ENCODE results near the gene HSPA1L. TPM values are rescaled to one million over a fixed set of nuclear protein-coding genes. Genes with fewer than 3 reads are reported as not detected.
A peak's percentile ranks its signal among the peaks of the same experiment; 100 is the strongest.

The HSPA1L gene
- total and polyA plus RNA-seq, 2 donors (not counting 1 experiment from before 2014, with no cell fraction given): 0.74 to 3.1 TPM

DNA sequence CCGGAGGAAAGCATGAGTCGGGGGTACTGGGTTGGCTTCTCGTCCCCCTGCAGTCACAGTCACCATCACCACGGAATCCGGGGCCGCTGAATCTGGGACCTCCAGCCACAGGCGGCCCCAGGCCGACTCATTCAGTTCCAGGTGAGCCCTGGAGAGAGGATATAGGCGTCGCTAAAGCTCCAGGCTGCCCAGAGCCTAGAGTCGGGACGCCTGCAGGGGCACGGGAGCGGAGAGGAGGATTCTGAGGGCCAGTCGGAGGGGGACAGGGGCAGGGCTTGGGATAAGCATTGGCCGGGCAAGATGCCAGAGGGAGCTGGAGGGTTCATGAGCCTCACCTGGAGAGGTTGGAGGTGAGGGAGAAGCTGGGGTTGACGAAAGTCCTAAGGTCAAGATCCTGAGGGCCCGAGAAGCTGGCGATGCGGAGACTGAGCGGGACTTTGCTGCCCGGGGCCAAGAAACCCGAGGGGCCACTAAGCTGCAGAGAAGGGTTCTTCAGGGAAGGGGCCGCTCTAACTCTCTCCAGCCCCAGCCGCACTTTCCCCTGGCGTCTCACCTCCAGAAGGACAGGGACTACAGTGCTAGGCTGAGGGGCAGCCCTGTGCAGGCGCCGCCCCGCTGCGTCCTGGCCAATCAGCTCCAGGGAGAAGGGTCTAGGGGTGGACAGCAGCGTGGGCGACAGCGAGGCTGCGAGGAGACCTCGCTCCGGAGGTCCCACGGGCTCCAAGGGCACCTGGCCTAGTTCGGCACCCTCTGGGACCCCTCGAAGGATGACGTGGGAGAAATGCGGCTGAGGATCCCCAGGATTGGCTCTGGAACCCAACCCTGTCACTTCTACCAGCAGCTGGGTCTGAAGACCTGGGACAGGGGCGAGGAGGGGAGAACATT is 48.9 kb downstream of the HSPA1L start:
- Histone ChIP-seq H3K27me3 (ENCODE audit: control insufficient read depth, insufficient read depth, low read length) (no peaks in the 10 kb centered on the region), H3K79me2 (ENCODE audit: control insufficient read depth, insufficient read depth, low read length) (no peaks in the 10 kb centered on the region), H3K4me1 (ENCODE audit: control insufficient read depth, extremely low read depth, insufficient read depth, low read length) (peaks cover 4% of the 10 kb centered on the region), H3K36me3 (ENCODE audit: control insufficient read depth, insufficient read depth, low read length) (no peaks in the 10 kb centered on the region), H3K4me2 (ENCODE audit: extremely low read depth, insufficient read depth, low read length) (peak overlapping the region; percentile 73), H2AFZ (ENCODE audit: low read length) (peak overlapping the region; percentile 76), H3K4me3 (replicated peaks in 1 of 4; ENCODE audit: control extremely low read depth in 1 of 4, insufficient read depth in 1 of 4, low read depth in 3 of 4, low read length in 4 of 4) (peak overlapping the region in 3 of 4 experiments; percentile 6 to 36 (median 28)), H3K27ac (ENCODE audit: insufficient read depth, low read length) (no peak overlapping the region), H4K20me1 (ENCODE audit: control insufficient read depth, extremely low read depth, insufficient read depth, low read length) (no peaks in the 10 kb centered on the region), H3K9ac (ENCODE audit: insufficient read depth, low read length) (no peak overlapping the region), H3K9me3 (ENCODE audit: control insufficient read depth, insufficient read depth, low read depth, low read length) (no peaks in the 10 kb centered on the region)
- DNase-seq (ENCODE audit: low read depth in 2 of 2): no peak
- TF ChIP-seq EZH2 (IDR thresholded peaks at IDR 0.05; ENCODE audit: low read length, missing control alignments): no peak
- TF ChIP-seq, protein P1, sequence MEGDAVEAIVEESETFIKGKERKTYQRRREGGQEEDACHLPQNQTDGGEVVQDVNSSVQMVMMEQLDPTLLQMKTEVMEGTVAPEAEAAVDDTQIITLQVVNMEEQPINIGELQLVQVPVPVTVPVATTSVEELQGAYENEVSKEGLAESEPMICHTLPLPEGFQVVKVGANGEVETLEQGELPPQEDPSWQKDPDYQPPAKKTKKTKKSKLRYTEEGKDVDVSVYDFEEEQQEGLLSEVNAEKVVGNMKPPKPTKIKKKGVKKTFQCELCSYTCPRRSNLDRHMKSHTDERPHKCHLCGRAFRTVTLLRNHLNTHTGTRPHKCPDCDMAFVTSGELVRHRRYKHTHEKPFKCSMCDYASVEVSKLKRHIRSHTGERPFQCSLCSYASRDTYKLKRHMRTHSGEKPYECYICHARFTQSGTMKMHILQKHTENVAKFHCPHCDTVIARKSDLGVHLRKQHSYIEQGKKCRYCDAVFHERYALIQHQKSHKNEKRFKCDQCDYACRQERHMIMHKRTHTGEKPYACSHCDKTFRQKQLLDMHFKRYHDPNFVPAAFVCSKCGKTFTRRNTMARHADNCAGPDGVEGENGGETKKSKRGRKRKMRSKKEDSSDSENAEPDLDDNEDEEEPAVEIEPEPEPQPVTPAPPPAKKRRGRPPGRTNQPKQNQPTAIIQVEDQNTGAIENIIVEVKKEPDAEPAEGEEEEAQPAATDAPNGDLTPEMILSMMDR (conservative IDR thresholded peaks at IDR 0.05 in 1 of 2, IDR thresholded peaks at IDR 0.05 in 1 of 2; ENCODE audit: low read depth in 1 of 2, low read length in 2 of 2): no peak

DNA sequence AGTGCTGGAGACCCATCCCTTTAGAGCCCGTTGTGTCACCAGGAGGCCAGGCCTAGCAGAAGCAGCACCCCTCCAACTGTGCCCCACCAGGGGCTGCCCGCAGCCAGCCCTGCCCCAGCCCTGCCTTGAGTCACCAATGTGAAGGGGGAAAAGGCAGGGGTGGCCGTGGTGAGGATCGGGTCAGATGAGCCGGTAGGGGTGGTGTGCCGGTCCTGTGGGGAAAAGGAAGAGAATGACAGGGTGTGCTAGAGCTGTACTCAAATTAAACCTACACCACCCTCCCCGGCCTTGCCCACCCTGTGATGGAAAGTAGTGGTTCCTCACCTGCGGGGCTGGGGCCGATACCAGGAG is 49.5 kb downstream of the HSPA1L start:
- H3K4me2 ChIP-seq (ENCODE audit: extremely low read depth, insufficient read depth, low read length): no peak overlapping the region
- no peak overlapping the region for H2AFZ ChIP-seq (ENCODE audit: low read length)
- no peaks in the 10 kb centered on the region for H3K9me3 ChIP-seq (ENCODE audit: control insufficient read depth, insufficient read depth, low read depth, low read length)
- H3K4me1 ChIP-seq (ENCODE audit: control insufficient read depth, extremely low read depth, insufficient read depth, low read length): peaks cover 4% of the 10 kb centered on the region
- H4K20me1 ChIP-seq (ENCODE audit: control insufficient read depth, extremely low read depth, insufficient read depth, low read length): no peaks in the 10 kb centered on the region
- no peak overlapping the region for H3K4me3 ChIP-seq (replicated peaks in 1 of 4; ENCODE audit: control extremely low read depth in 1 of 4, insufficient read depth in 1 of 4, low read depth in 3 of 4, low read length in 4 of 4)
- H3K27me3 ChIP-seq (ENCODE audit: control insufficient read depth, insufficient read depth, low read length): no peaks in the 10 kb centered on the region
- DNase-seq (ENCODE audit: low read depth in 2 of 2): no peak
- no peaks in the 10 kb centered on the region for H3K79me2 ChIP-seq (ENCODE audit: control insufficient read depth, insufficient read depth, low read length)
- no peak for TF ChIP-seq EZH2 (IDR thresholded peaks at IDR 0.05; ENCODE audit: low read length, missing control alignments)
- TF ChIP-seq, protein P1 (conservative IDR thresholded peaks at IDR 0.05 in 1 of 2, IDR thresholded peaks at IDR 0.05 in 1 of 2; ENCODE audit: low read depth in 1 of 2, low read length in 2 of 2): no peak
- no peak overlapping the region for H3K27ac ChIP-seq (ENCODE audit: insufficient read depth, low read length)
- no peak overlapping the region for H3K9ac ChIP-seq (ENCODE audit: insufficient read depth, low read length)
- H3K36me3 ChIP-seq (ENCODE audit: control insufficient read depth, insufficient read depth, low read length): peaks cover 1% of the 10 kb centered on the region

DNA sequence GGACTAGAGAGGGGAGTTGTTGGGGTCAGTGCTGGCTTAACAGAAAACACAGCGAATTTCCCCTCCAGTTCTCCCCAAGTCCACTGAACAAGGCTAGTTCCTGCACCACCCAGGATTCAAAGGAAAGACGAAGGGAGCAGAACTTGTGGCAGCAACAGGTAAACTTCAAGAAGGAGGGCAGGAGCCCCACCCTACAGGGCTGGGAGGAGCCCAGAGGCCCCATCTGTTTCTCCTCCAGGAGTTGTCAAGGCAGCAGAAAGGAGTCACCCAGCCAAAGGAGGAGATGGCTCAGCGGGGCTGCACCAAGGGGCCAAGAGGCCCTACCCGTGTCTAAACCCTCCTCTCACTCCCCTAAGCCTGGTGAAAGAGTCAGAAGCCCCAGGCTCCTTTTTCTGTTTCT is 50.9 kb downstream of the HSPA1L start:
- no peak for DNase-seq (ENCODE audit: low read depth in 2 of 2)
- Histone ChIP-seq H3K27me3 (ENCODE audit: control insufficient read depth, insufficient read depth, low read length) (no peaks in the 10 kb centered on the region), H3K27ac (ENCODE audit: insufficient read depth, low read length) (no peak overlapping the region), H3K9me3 (ENCODE audit: control insufficient read depth, insufficient read depth, low read depth, low read length) (no peaks in the 10 kb centered on the region), H3K4me3 (replicated peaks in 1 of 4; ENCODE audit: control extremely low read depth in 1 of 4, insufficient read depth in 1 of 4, low read depth in 3 of 4, low read length in 4 of 4) (no peak overlapping the region), H3K36me3 (ENCODE audit: control insufficient read depth, insufficient read depth, low read length) (peaks cover 4% of the 10 kb centered on the region), H3K4me2 (ENCODE audit: extremely low read depth, insufficient read depth, low read length) (no peak overlapping the region), H3K9ac (ENCODE audit: insufficient read depth, low read length) (no peak overlapping the region), H3K4me1 (ENCODE audit: control insufficient read depth, extremely low read depth, insufficient read depth, low read length) (peaks cover 4% of the 10 kb centered on the region), H2AFZ (ENCODE audit: low read length) (no peak overlapping the region), H4K20me1 (ENCODE audit: control insufficient read depth, extremely low read depth, insufficient read depth, low read length) (no peaks in the 10 kb centered on the region), H3K79me2 (ENCODE audit: control insufficient read depth, insufficient read depth, low read length) (no peaks in the 10 kb centered on the region)
- no peak for TF ChIP-seq EZH2 (IDR thresholded peaks at IDR 0.05; ENCODE audit: low read length, missing control alignments)
- TF ChIP-seq, protein P1 (conservative IDR thresholded peaks at IDR 0.05 in 1 of 2, IDR thresholded peaks at IDR 0.05 in 1 of 2; ENCODE audit: low read depth in 1 of 2, low read length in 2 of 2): no peak
